BE2C (cell line): Measurements from ENCODE around the gene ZHX3.

Experiments used
- DNase-seq: peaks from one replicate; pipeline ENCODE4 v3.0.0-alpha.2; 2020
- H3K27me3 ChIP-seq: fragments of 250-450 bp; sonication (Bioruptor Pico); 2 replicates; pipeline ENCODE4 v1.5.1; 2020; ENCODE audit warnings: mild to moderate bottlenecking
- H3K36me3 ChIP-seq: fragments of 250-450 bp; sonication (Bioruptor Pico); 2 replicates; pipeline ENCODE4 v1.5.1; 2020; ENCODE audit warnings: mild to moderate bottlenecking
- H3K4me1 ChIP-seq: fragments of 250-450 bp; sonication (Bioruptor Pico); 2 replicates; pipeline ENCODE4 v1.5.1; 2020
- H3K4me3 ChIP-seq: 2 replicates; pipeline ENCODE4 v1.5.1; 2011; ENCODE audit warnings: low read depth, low read length
- H3K9me3 ChIP-seq: fragments of 250-450 bp; sonication (Bioruptor Pico); 2 replicates; pipeline ENCODE4 v1.5.1; 2020
- TF ChIP-seq, protein P1 (sequence below): IDR thresholded peaks from 2 replicates; pipeline ENCODE4 v1.5.1; 2012; ENCODE audit warnings: mild to moderate bottlenecking, low read depth, low read length

Gene ZHX3

GRCh38 chr20:41138475-41139226, 178.9 kb downstream of the ZHX3 start:
- peak overlapping the region; percentile 75 for H3K4me3 ChIP-seq
- TF ChIP-seq, protein P1, sequence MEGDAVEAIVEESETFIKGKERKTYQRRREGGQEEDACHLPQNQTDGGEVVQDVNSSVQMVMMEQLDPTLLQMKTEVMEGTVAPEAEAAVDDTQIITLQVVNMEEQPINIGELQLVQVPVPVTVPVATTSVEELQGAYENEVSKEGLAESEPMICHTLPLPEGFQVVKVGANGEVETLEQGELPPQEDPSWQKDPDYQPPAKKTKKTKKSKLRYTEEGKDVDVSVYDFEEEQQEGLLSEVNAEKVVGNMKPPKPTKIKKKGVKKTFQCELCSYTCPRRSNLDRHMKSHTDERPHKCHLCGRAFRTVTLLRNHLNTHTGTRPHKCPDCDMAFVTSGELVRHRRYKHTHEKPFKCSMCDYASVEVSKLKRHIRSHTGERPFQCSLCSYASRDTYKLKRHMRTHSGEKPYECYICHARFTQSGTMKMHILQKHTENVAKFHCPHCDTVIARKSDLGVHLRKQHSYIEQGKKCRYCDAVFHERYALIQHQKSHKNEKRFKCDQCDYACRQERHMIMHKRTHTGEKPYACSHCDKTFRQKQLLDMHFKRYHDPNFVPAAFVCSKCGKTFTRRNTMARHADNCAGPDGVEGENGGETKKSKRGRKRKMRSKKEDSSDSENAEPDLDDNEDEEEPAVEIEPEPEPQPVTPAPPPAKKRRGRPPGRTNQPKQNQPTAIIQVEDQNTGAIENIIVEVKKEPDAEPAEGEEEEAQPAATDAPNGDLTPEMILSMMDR, result no peak
- H3K4me1 ChIP-seq, result peaks cover 4% of the 10 kb centered on the region; the same call in 1 of the 2 replicates
- H3K36me3 ChIP-seq, result 0 out of 2 replicates have a peak, but pooled peaks cover 3% of the 10 kb centered on the region
- H3K9me3 ChIP-seq, result no peaks in the 10 kb centered on the region
- DNase-seq, result no peak
- no peaks in the 10 kb centered on the region for H3K27me3 ChIP-seq

- TF ChIP-seq, protein P1, result no peak
- Histone ChIP-seq H3K27me3 (no peaks in the 10 kb centered on the region), H3K36me3 (0 out of 2 replicates have a peak, but pooled peaks cover 3% of the 10 kb centered on the region), H3K4me3 (peak overlapping the region; percentile 75), H3K9me3 (no peaks in the 10 kb centered on the region), H3K4me1 (peaks cover 4% of the 10 kb centered on the region; the same call in 1 of the 2 replicates)
- DNase-seq, result peak; percentile 84
Measured at GRCh38 chr20:41137614-41138474, 179.7 kb downstream of the ZHX3 start.

- H3K4me1 ChIP-seq, result peaks cover 4% of the 10 kb centered on the region; the same call in 1 of the 2 replicates
- peak; percentile 94 for DNase-seq
- no peaks in the 10 kb centered on the region for H3K27me3 ChIP-seq
- no peaks in the 10 kb centered on the region for H3K9me3 ChIP-seq
- TF ChIP-seq, protein P1, result no peak
- peak within 1 kb of the TSS; percentile 75 for H3K4me3 ChIP-seq
- 0 out of 2 replicates have a peak, but pooled peaks cover 3% of the 10 kb centered on the region for H3K36me3 ChIP-seq
Measured at GRCh38 chr20:41136680-41137613, 180.6 kb downstream of the ZHX3 start, which contains the start of gene PLCG1. Gene PLCG1 (plus strand): TSS chr20:41137543. CDS start chr20:41137642, 99 bp downstream.

GRCh38 chr20:41135888-41136679, 181.4 kb downstream of the ZHX3 start:
- Histone ChIP-seq H3K36me3 (0 out of 2 replicates have a peak, but pooled peaks cover 3% of the 10 kb centered on the region), H3K4me1 (peaks cover 4% of the 10 kb centered on the region; the same call in 1 of the 2 replicates), H3K27me3 (no peaks in the 10 kb centered on the region), H3K4me3 (peak overlapping the region; percentile 67), H3K9me3 (no peaks in the 10 kb centered on the region)
- TF ChIP-seq, protein P1, result no peak
- no peak for DNase-seq
